Mammary epithelial cell (primary cell): Measurements from ENCODE around the gene MICAL2.

Experiments
- CTCF ChIP-seq, 2 donors: IDR thresholded peaks in 1 of 2; conservative IDR thresholded peaks in 1 of 2; 2 replicates each; pipeline ENCODE4 v1.5.1; 2011 to 2012; ENCODE audit warnings: inconsistent platforms in 2 of 2, low read length in 2 of 2, mild to moderate bottlenecking in 2 of 2, control low read depth in 1 of 2, low read depth in 1 of 2; ENCODE audit not compliant: insufficient read depth in 1 of 2; ENCODE audit errors: extremely low read depth in 1 of 2
- EZH2 ChIP-seq: IDR thresholded peaks from 2 replicates; pipeline ENCODE4 v1.6.1; 2012; ENCODE audit warnings: low read length, inconsistent platforms, borderline replicate concordance

GRCh38 chr11:12198251-12199222 is 88.1 kb downstream of the MICAL2 start:
- TF ChIP-seq CTCF (conservative IDR thresholded peaks at IDR 0.05 in 1 of 2, IDR thresholded peaks at IDR 0.05 in 1 of 2; ENCODE audit: extremely low read depth in 1 of 2, insufficient read depth in 1 of 2, low read depth in 1 of 2, low read length in 2 of 2) = no peak
- no peak for TF ChIP-seq EZH2
